IMR-90 (cell line): ENCODE data around the gene ADCK2. TPM values are rescaled to one million over a fixed set of nuclear protein-coding genes. Genes with fewer than 3 reads are reported as not detected.
"Not testable (repeated sequence)": the region's sequence is repeated elsewhere in the genome, so short reads cannot be mapped to it uniquely, and the experiment has no call there.

Source experiments
- ATAC-seq: fragments of 200-7000 bp; cut with Tn5 transposase; 2 replicates; pipeline ENCODE4 v1.9.1; 2020; ENCODE audit warnings: low read depth, mild to moderate bottlenecking, moderate library complexity
- BruUV-seq: library from RNA; stranded (reverse); fragments of 400-500 nt; replicated peaks from 2 replicates; lab custom pipeline; 2021; lab: Mats Ljungman, UMichigan
- CTCF ChIA-PET: fragments of 300-600 bp; formaldehyde crosslinking; extraction: SDS; loops from one replicate; lab custom pipeline; 2021; ENCODE audit warnings: antibody characterized with exemption; lab: Yijun Ruan, JAX
- POLR2A ChIA-PET: fragments of 300-600 bp; sonication (Branson Sonifier 250); formaldehyde crosslinking; loops from one replicate; lab custom pipeline; 2022; ENCODE audit warnings: antibody characterized with exemption; ENCODE audit not compliant: unreplicated experiment; lab: Charles Lee
- DNase-seq: peaks from one replicate; pipeline ENCODE4 v3.0.0; 2013
- H2AFZ ChIP-seq: replicated peaks from 2 replicates; pipeline ENCODE3; 2013; ENCODE audit warnings: low read length, mild to moderate bottlenecking; ENCODE audit not compliant: poor library complexity
- H2AK5ac ChIP-seq: 2 replicates; pipeline ENCODE4 v1.6.1; 2013; ENCODE audit warnings: low read depth, low read length, inconsistent platforms
- H2AK9ac ChIP-seq: replicated peaks from 2 replicates; pipeline ENCODE3; 2013; ENCODE audit warnings: mild to moderate bottlenecking, low read depth, low read length, moderate library complexity; ENCODE audit not compliant: poor library complexity
- H2BK120ac ChIP-seq: 2 replicates; pipeline ENCODE4 v1.6.1; 2013; ENCODE audit warnings: low read depth, low read length, inconsistent platforms
- H2BK15ac ChIP-seq: 3 replicates; pipeline ENCODE4 v1.6.1; 2013; ENCODE audit warnings: low read depth, low read length, inconsistent platforms
- H2BK20ac ChIP-seq: 2 replicates; pipeline ENCODE4 v1.6.1; 2013; ENCODE audit warnings: low read depth, mild to moderate bottlenecking, inconsistent platforms, low read length, moderate library complexity
- H2BK5ac ChIP-seq: 2 replicates; pipeline ENCODE4 v1.6.1; 2013; ENCODE audit warnings: mild to moderate bottlenecking, low read depth, low read length, inconsistent platforms; ENCODE audit not compliant: poor library complexity, severe bottlenecking
- H3K14ac ChIP-seq: replicated peaks from 2 replicates; pipeline ENCODE4 v1.6.1; 2013; ENCODE audit warnings: low read depth, low read length, inconsistent platforms
- H3K18ac ChIP-seq: 2 replicates; pipeline ENCODE4 v1.6.1; 2013; ENCODE audit warnings: low read depth, low read length, control low read depth
- H3K23ac ChIP-seq: 2 replicates; pipeline ENCODE4 v1.6.1; 2013; ENCODE audit warnings: low read depth, low read length, inconsistent platforms
- H3K27ac ChIP-seq: 2 replicates; pipeline ENCODE4 v1.5.1; 2013; ENCODE audit warnings: mild to moderate bottlenecking, control low read depth, low read length; ENCODE audit not compliant: insufficient read depth
- H3K27me3 ChIP-seq: 2 replicates; pipeline ENCODE4 v1.6.1; 2013; ENCODE audit warnings: low read length; ENCODE audit not compliant: control insufficient read depth, insufficient read depth
- H3K36me3 ChIP-seq: 2 replicates; pipeline ENCODE4 v1.6.1; 2013; ENCODE audit warnings: low read length, mixed read lengths; ENCODE audit not compliant: control insufficient read depth, insufficient read depth
- H3K4ac ChIP-seq: 2 replicates; pipeline ENCODE4 v1.6.1; 2013; ENCODE audit warnings: low read depth, low read length, inconsistent platforms
- H3K4me1 ChIP-seq: 2 replicates; pipeline ENCODE4 v1.6.1; 2013; ENCODE audit warnings: low read length, mixed read lengths; ENCODE audit not compliant: control insufficient read depth, insufficient read depth
- H3K4me2 ChIP-seq: 2 replicates; pipeline ENCODE4 v1.6.1; 2013; ENCODE audit warnings: low read depth, mild to moderate bottlenecking, control low read depth, low read length, moderate library complexity
- H3K4me3 ChIP-seq: 2 replicates; pipeline ENCODE4 v1.5.1; 2013; ENCODE audit warnings: low read depth, mild to moderate bottlenecking, control low read depth, low read length, moderate library complexity; ENCODE audit not compliant: insufficient read depth
- H3K56ac ChIP-seq: 2 replicates; pipeline ENCODE4 v1.6.1; 2013; ENCODE audit warnings: low read length, inconsistent platforms; ENCODE audit not compliant: insufficient read depth; ENCODE audit errors: extremely low read depth
- H3K79me1 ChIP-seq, 2 experiments: 2 replicates each; pipeline ENCODE4 v1.6.1; 2013; ENCODE audit warnings: low read length in 2 of 2, inconsistent platforms in 1 of 2, low read depth in 1 of 2
- H3K9ac ChIP-seq: 2 replicates; pipeline ENCODE4 v1.6.1; 2013; ENCODE audit warnings: low read depth, low read length, control low read depth
- H3K9me1 ChIP-seq: 2 replicates; pipeline ENCODE4 v1.6.1; 2013; ENCODE audit warnings: low read length, inconsistent platforms; ENCODE audit not compliant: insufficient read depth
- H3K9me3 ChIP-seq: 2 replicates; pipeline ENCODE4 v1.6.1; 2013; ENCODE audit warnings: low read length; ENCODE audit not compliant: control insufficient read depth, insufficient read depth
- H4K20me1 ChIP-seq: 2 replicates; pipeline ENCODE4 v1.6.1; 2013; ENCODE audit warnings: low read length, inconsistent platforms; ENCODE audit not compliant: insufficient read depth
- H4K5ac ChIP-seq: 2 replicates; pipeline ENCODE4 v1.6.1; 2013; ENCODE audit warnings: mild to moderate bottlenecking, low read depth, low read length, control low read depth
- H4K8ac ChIP-seq, 2 experiments: 2 replicates each; pipeline ENCODE4 v1.6.1; 2013; ENCODE audit warnings: low read depth in 2 of 2, low read length in 2 of 2, control low read depth in 1 of 2, inconsistent platforms in 1 of 2
- H4K91ac ChIP-seq: 2 replicates; pipeline ENCODE4 v1.6.1; 2013; ENCODE audit warnings: low read depth, low read length, inconsistent platforms; ENCODE audit not compliant: insufficient read depth
- BHLHE40 ChIP-seq: fragments of 150-350 bp; IDR thresholded peaks from 2 replicates; pipeline ENCODE4 v1.6.1; 2016; ENCODE audit warnings: mild to moderate bottlenecking, low read depth, low read length
- CEBPB ChIP-seq: IDR thresholded peaks from 2 replicates; pipeline ENCODE4 v1.6.1; 2012; ENCODE audit warnings: low read depth, low read length, improper control_type of control experiment
- CHD1 ChIP-seq: IDR thresholded peaks from 2 replicates; pipeline ENCODE4 v1.6.1; 2012; ENCODE audit warnings: low read depth, low read length, improper control_type of control experiment
- FOS ChIP-seq: fragments of 150-350 bp; IDR thresholded peaks from 2 replicates; pipeline ENCODE4 v1.6.1; 2016; ENCODE audit warnings: low read depth, low read length
- MAFK ChIP-seq: IDR thresholded peaks from 2 replicates; pipeline ENCODE4 v1.6.1; 2012; ENCODE audit warnings: low read depth, low read length, improper control_type of control experiment
- NFE2L2 ChIP-seq: fragments of 150-350 bp; IDR thresholded peaks from 2 replicates; pipeline ENCODE4 v1.6.1; 2016; ENCODE audit warnings: low read depth, mild to moderate bottlenecking, low read length
- POLR2A ChIP-seq: IDR thresholded peaks from 2 replicates; pipeline ENCODE4 v1.6.1; 2012; ENCODE audit warnings: mild to moderate bottlenecking, low read depth, low read length
- WGBS, 2 experiments: methylation state at CpG; one replicate each; pipeline versions ENCODE4 v1.1.5 to v1.1.7; 2013; ENCODE audit warnings: missing lambda C conversion rate in 2 of 2; ENCODE audit not compliant: insufficient read length in 1 of 2; ENCODE audit errors: extremely low coverage in 2 of 2; 5-methylcytosine and 5-hydroxymethylcytosine counted together
- dilution Hi-C: fragments of 300-500 bp; cut with HindIII; formaldehyde crosslinking; loops from one replicate; pipeline ENCODE4 v1.14.3; 2018; ENCODE audit warnings: low sequenced_read_pairs; ENCODE audit not compliant: unreplicated experiment
- in situ Hi-C: fragments of 300-500 bp; cut with MboI; formaldehyde crosslinking; loops from 3 replicates; pipeline ENCODE4 v1.14.3; 2019; ENCODE audit warnings: low sequenced_read_pairs, inconsistent platforms, mixed read lengths
- intact Hi-C: fragments of 100-400 bp; cut with micrococcal nuclease; formaldehyde crosslinking; loops from 2 replicates; pipeline ENCODE4 v1.10.0; 2022
- polyA plus RNA-seq, 3 experiments: library from polyadenylated mRNA; depleted of rRNA; stranded (reverse); fragments of >200 nt; gene quantifications; 2 replicates each; pipeline ENCODE4 v1.2.3, GENCODE V29; 2012; ENCODE audit warnings: low replicate concordance in 1 of 3
- total RNA-seq: library from RNA; depleted of rRNA; stranded (reverse); fragments of >200 nt; gene quantifications from 2 replicates; pipeline ENCODE4 v1.2.3, GENCODE V29; 2012
- TF ChIP-seq, protein P1 (sequence below): fragments of 150-350 bp; IDR thresholded peaks from 2 replicates; pipeline ENCODE4 v1.6.1; 2017; ENCODE audit warnings: mild to moderate bottlenecking, antibody characterized with exemption, low read length, low read depth

The ADCK2 gene
- total and polyA plus RNA-seq, 2 of the 4 experiments (the other 2 are of a cell fraction): 7.1 to 10.0 TPM

DNA sequence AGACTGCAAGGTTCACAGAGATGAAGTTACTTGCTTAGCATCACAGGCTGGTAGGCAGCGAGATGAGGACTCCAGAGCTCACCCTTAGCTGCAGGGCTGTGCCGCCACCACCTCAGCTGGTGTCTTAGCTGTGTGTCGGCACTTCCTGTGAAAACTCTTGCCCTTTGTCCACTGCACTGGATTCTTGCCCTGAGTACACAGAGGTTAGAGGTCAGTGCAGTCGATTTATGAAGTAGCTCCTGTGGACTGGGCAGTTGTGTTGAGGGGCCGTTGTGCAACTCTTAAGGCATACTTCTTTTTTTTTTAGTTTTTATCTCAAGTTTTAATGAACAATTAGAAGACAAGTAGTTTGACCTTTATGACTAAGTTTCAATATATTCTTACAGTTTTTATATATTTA, 34.4 kb downstream of the ADCK2 start:
- Histone ChIP-seq H2BK120ac (no peak overlapping the region), H2AK9ac (peak overlapping the region; percentile 42), H3K23ac (no peak overlapping the region), H2BK15ac (no peak overlapping the region), H2BK20ac (no peak overlapping the region), H3K14ac (no peak overlapping the region), H4K5ac (no peak overlapping the region), H3K9me1 (no peaks in the 10 kb centered on the region), H2AK5ac (no peak overlapping the region; the same call in 1 of the 2 replicates), H4K8ac (no peak overlapping the region), H3K4me2 (no peak overlapping the region), H3K36me3 (peaks cover 26% of the 10 kb centered on the region), H3K56ac (no peak overlapping the region), H3K27ac (no peak overlapping the region), H3K27me3 (no peaks in the 10 kb centered on the region), H2BK5ac (no peak overlapping the region), H2AFZ (no peak overlapping the region), H4K91ac (no peak overlapping the region), H3K4me1 (no peaks in the 10 kb centered on the region), H3K79me1 (peaks cover 6 to 19% of the 10 kb centered on the region in 2 experiments; a peak in 2 of 4 replicates), H4K20me1 (0 out of 2 replicates have a peak, but pooled peaks cover 4% of the 10 kb centered on the region), H3K9ac (no peak overlapping the region), H3K4ac (no peak overlapping the region), H3K9me3 (no peaks in the 10 kb centered on the region), H3K18ac (no peak overlapping the region), H3K4me3 (no peak overlapping the region)
- in situ Hi-C loops: no loop called here
- intact Hi-C loops: no loop called here
- TF ChIP-seq BHLHE40 (no peak), CEBPB (no peak), NFE2L2 (no peak), FOS (no peak), MAFK (no peak), CHD1 (no peak), POLR2A (no peak)
- TF ChIP-seq, protein P1, sequence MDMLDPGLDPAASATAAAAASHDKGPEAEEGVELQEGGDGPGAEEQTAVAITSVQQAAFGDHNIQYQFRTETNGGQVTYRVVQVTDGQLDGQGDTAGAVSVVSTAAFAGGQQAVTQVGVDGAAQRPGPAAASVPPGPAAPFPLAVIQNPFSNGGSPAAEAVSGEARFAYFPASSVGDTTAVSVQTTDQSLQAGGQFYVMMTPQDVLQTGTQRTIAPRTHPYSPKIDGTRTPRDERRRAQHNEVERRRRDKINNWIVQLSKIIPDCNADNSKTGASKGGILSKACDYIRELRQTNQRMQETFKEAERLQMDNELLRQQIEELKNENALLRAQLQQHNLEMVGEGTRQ: no peak
- WGBS, 2 experiments: 100% methylated on average over 2 of the region's 5 CpGs; no CpG with 5 or more reads in 1 of the 2 experiments
- DNase-seq (no peak), ATAC-seq (no peak)
- BruUV-seq: no TSS peak
- dilution Hi-C loops: no loop called here
- POLR2A ChIA-PET: interaction anchor here (0.5 kb wide), 1 partner anchor 66 kb away, joined by 3 read pairs; the partner anchor contains the start of gene DENND2A
- CTCF ChIA-PET: no interaction called here

DNA sequence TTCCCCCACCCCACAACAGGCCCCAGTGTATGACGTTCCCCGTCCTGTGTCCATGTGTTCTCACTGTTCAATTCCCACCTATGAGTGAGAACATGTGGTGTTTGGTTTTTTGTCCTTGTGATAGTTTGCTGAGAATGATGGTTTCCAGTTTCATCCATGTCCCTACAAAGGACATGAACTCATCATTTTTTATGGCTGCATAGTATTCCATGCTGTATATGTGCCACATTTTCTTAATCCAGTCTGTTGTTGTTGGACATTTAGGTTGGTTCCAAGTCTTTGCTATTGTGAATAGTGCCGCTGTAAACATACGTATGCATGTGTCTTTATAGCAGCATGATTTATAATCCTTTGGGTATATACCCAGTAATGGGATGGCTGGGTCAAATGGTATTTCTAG, 36.0 kb downstream of the ADCK2 start:
- H3K9ac ChIP-seq, POLR2A ChIA-PET, H3K9me1 ChIP-seq, H3K4me2 ChIP-seq, H4K91ac ChIP-seq, H3K18ac ChIP-seq, H3K27me3 ChIP-seq, H2BK120ac ChIP-seq, H2BK15ac ChIP-seq, H2AK5ac ChIP-seq, H3K23ac ChIP-seq, H2AFZ ChIP-seq, H4K20me1 ChIP-seq, H3K9me3 ChIP-seq, intact Hi-C loops, H2AK9ac ChIP-seq, H4K5ac ChIP-seq, in situ Hi-C loops, H3K4me1 ChIP-seq, H3K4me3 ChIP-seq, H3K27ac ChIP-seq, BruUV-seq, CTCF ChIA-PET, H3K14ac ChIP-seq, DNase-seq, H3K79me1 ChIP-seq, H2BK20ac ChIP-seq, H2BK5ac ChIP-seq, ATAC-seq, H4K8ac ChIP-seq, H3K4ac ChIP-seq, dilution Hi-C loops, H3K56ac ChIP-seq: not testable (repeated sequence)
- WGBS, 2 experiments: no CpG with 5 or more reads among the region's 4 CpGs
- H3K36me3 ChIP-seq: peaks cover 21% of the 10 kb centered on the region
